ENCODE results near the gene RASGRP3.

- no peak for TF ChIP-seq CTCF (conservative IDR thresholded peaks at IDR 0.05)
- no peak for TF ChIP-seq EZH2 (IDR thresholded peaks at IDR 0.05; ENCODE audit: low read depth)
Measured at GRCh38 chr2:33509908-33510585, 33.6 kb downstream of the RASGRP3 start.

Measured in PC-9 (cell line).